Measurements from ENCODE around the gene ATP5F1E.

GRCh38 chr20:58985656-58986055, 46.5 kb downstream of the ATP5F1E start:
- TF ChIP-seq CTCF (conservative IDR thresholded peaks at IDR 0.05; ENCODE audit: low read depth in 2 of 2) (no peak), EZH2 (IDR thresholded peaks at IDR 0.05; ENCODE audit: low read depth, unreplicated experiment) (no peak), POLR2AphosphoS5 (IDR thresholded peaks at IDR 0.05; ENCODE audit: low read depth) (no peak), CREB1 (CRISPR knock-in tag; IDR thresholded peaks at IDR 0.05; ENCODE audit: low read depth) (no peak), REST (IDR thresholded peaks at IDR 0.05; ENCODE audit: unreplicated experiment) (no peak), JUNB (IDR thresholded peaks at IDR 0.05; ENCODE audit: unreplicated experiment) (no peak), EZH2phosphoT487 (IDR thresholded peaks at IDR 0.05; ENCODE audit: unreplicated experiment) (no peak), NANOG (IDR thresholded peaks at IDR 0.05; ENCODE audit: borderline replicate concordance) (no peak), STAT1 (IDR thresholded peaks at IDR 0.05; ENCODE audit: unreplicated experiment) (no peak), ZNF114 (CRISPR knock-in tag; IDR thresholded peaks at IDR 0.05) (no peak), ZNF331 (CRISPR knock-in tag; IDR thresholded peaks at IDR 0.05; ENCODE audit: low read depth) (no peak), ETS1 (IDR thresholded peaks at IDR 0.05) (no peak), ZNF462 (CRISPR knock-in tag; IDR thresholded peaks at IDR 0.05) (no peak)
